Sciatic nerve (tissue), 2 donors: ENCODE data around the gene RALA. TPM values are rescaled to one million over a fixed set of nuclear protein-coding genes. Genes with fewer than 3 reads are reported as not detected.

Experiments
- ATAC-seq: fragments of 200-7000 bp; cut with Tn5 transposase; one replicate; pipeline ENCODE4 v1.9.1; 2020; ENCODE audit warnings: mild to moderate bottlenecking, moderate library complexity
- DNase-seq: peaks from one replicate; pipeline ENCODE4 v3.0.0-alpha.2; 2020; ENCODE audit warnings: low spot score
- intact Hi-C: fragments of 100-400 bp; cut with DNase I; formaldehyde crosslinking; loops from one replicate; pipeline ENCODE4 v1.14.2; 2022
- total RNA-seq: library from RNA; stranded (reverse); fragmentation: NEBNext Ultra II Directional; extraction: Animal tissue kit (Norgen Biotek cat#: 25700); gene quantifications from one replicate; pipeline ENCODE4 v1.2.1, GENCODE V29; 2021
- donor health status: DM: no; HTN: no; CAD: no.
- donor health status: DM: no; HTN: no; CAD: no.

RALA gene
- total RNA-seq, result 35.0 TPM

- DNase-seq, result peak; percentile 96
- ATAC-seq, result peak; percentile 99
- intact Hi-C loops, result no loop called here
Measured at GRCh38 chr7:39623047-39623731, at the start of gene RALA. TSS of gene RALA (plus strand) at chr7:39623572. CDS start at chr7:39686668, 63,096 bp downstream.

- no peak for ATAC-seq
- no peak for DNase-seq
- intact Hi-C loops, result no loop called here
Measured at GRCh38 chr7:39574673-39575349, 48.6 kb upstream of the RALA start.

- intact Hi-C loops, result no loop called here
- no peak for ATAC-seq
- no peak for DNase-seq
Measured at GRCh38 chr7:39577229-39577874, 46.0 kb upstream of the RALA start.

- peak; percentile 85 for DNase-seq
- intact Hi-C loops, result loop anchor here (10.0 kb wide), 1 partner anchor 164 kb away; no protein-coding TSS in a partner anchor
- peak; percentile 94 for ATAC-seq
Measured at GRCh38 chr7:39580149-39580874, 43.1 kb upstream of the RALA start.

- DNase-seq (no peak), ATAC-seq (no peak)
- intact Hi-C loops, result loop anchor here (10.0 kb wide), 1 partner anchor 162 kb away; no protein-coding TSS in a partner anchor
Measured at GRCh38 chr7:39582536-39582935, 40.8 kb upstream of the RALA start.

GRCh38 chr7:39583539-39583938 lies 39.8 kb upstream of the RALA start:
- intact Hi-C loops, result loop anchor here (10.0 kb wide), 1 partner anchor 161 kb away; no protein-coding TSS in a partner anchor
- ATAC-seq (no peak), DNase-seq (no peak)

GRCh38 chr7:39587393-39587792 lies 36.0 kb upstream of the RALA start:
- intact Hi-C loops, result loop anchor here (10.0 kb wide), 1 partner anchor 157 kb away; no protein-coding TSS in a partner anchor
- DNase-seq (no peak), ATAC-seq (no peak)

GRCh38 chr7:39588416-39588815 lies 35.0 kb upstream of the RALA start:
- intact Hi-C loops, result loop anchor here (10.0 kb wide), 1 partner anchor 156 kb away; no protein-coding TSS in a partner anchor
- DNase-seq (no peak), ATAC-seq (no peak)

GRCh38 chr7:39589323-39590111 lies 33.9 kb upstream of the RALA start:
- no peak for DNase-seq
- intact Hi-C loops, result loop anchor here (10.0 kb wide), 1 partner anchor 155 kb away; no protein-coding TSS in a partner anchor
- peak; percentile 41 for ATAC-seq

- no peak for ATAC-seq
- intact Hi-C loops, result no loop called here
- no peak for DNase-seq
Measured at GRCh38 chr7:39592586-39592985, 30.8 kb upstream of the RALA start.

GRCh38 chr7:39594988-39595620 lies 28.3 kb upstream of the RALA start:
- no peak for DNase-seq
- intact Hi-C loops, result no loop called here
- peak; percentile 50 for ATAC-seq

GRCh38 chr7:39602351-39602750 lies 21.0 kb upstream of the RALA start:
- no peak for ATAC-seq
- intact Hi-C loops, result no loop called here

GRCh38 chr7:39603924-39604323 lies 19.4 kb upstream of the RALA start:
- DNase-seq (no peak), ATAC-seq (no peak)
- intact Hi-C loops, result no loop called here

More at GRCh38 chr7:39602351-39602750, 21.0 kb upstream of the RALA start:
- DNase-seq, result no peak

- intact Hi-C loops, result no loop called here
- DNase-seq (no peak), ATAC-seq (no peak)
Measured at GRCh38 chr7:39605087-39605486, 18.3 kb upstream of the RALA start.

- no peak for DNase-seq
- no peak for ATAC-seq
- intact Hi-C loops, result no loop called here
Measured at GRCh38 chr7:39606352-39606751, 17.0 kb upstream of the RALA start.

GRCh38 chr7:39606941-39607340 lies 16.4 kb upstream of the RALA start:
- intact Hi-C loops, result no loop called here
- DNase-seq (no peak), ATAC-seq (no peak)

GRCh38 chr7:39607865-39608264 lies 15.5 kb upstream of the RALA start:
- intact Hi-C loops, result no loop called here
- ATAC-seq (no peak), DNase-seq (no peak)

GRCh38 chr7:39608278-39608677 lies 15.1 kb upstream of the RALA start:
- intact Hi-C loops, result no loop called here
- DNase-seq, result no peak
- no peak for ATAC-seq
